HTR-8/SVneo (cell line): ENCODE results near the gene STRN4.
A peak's percentile ranks its signal among the peaks of the same experiment; 100 is the strongest.

ENCODE experiments used
- DNase-seq: peaks from one replicate; pipeline ENCODE4 v3.0.0; 2011; ENCODE audit warnings: low spot score, mixed read lengths; ENCODE audit not compliant: insufficient read length
- FAIRE-seq: peaks from 2 replicates; lab custom pipeline; 2011; peaks lifted over from hg19 to GRCh38; lab: Jason Lieb, UNC

STRN4 gene

GRCh38 chr19:46748325-46749109 is 2.3 kb upstream of the STRN4 start:
- peak; percentile 58 for DNase-seq
- FAIRE-seq = no peak

- FAIRE-seq (no peak), DNase-seq (no peak)
Observed at GRCh38 chr19:46745521-46746280, 549 bp downstream of the STRN4 start, which contains the start of gene FKRP. Gene FKRP (plus strand): TSS chr19:46746057. CDS start chr19:46755451, 9,394 bp downstream.

- no peak for DNase-seq
Observed at GRCh38 chr19:46745030-46745429, 1.2 kb downstream of the STRN4 start.

GRCh38 chr19:46744005-46744691 is 2.1 kb downstream of the STRN4 start:
- no peak for FAIRE-seq
- no peak for DNase-seq

More at GRCh38 chr19:46745030-46745429, 1.2 kb downstream of the STRN4 start:
- FAIRE-seq = no peak

GRCh38 chr19:46742926-46743480 is 3.2 kb downstream of the STRN4 start:
- DNase-seq (no peak), FAIRE-seq (no peak)

- FAIRE-seq = no peak
Observed at GRCh38 chr19:46741447-46741846, 4.8 kb downstream of the STRN4 start.

GRCh38 chr19:46739290-46739771 is 6.9 kb downstream of the STRN4 start:
- no peak for DNase-seq
- FAIRE-seq = no peak

More at GRCh38 chr19:46741447-46741846, 4.8 kb downstream of the STRN4 start:
- no peak for DNase-seq

- FAIRE-seq (no peak), DNase-seq (no peak)
Observed at GRCh38 chr19:46737761-46738171, 8.5 kb downstream of the STRN4 start.

GRCh38 chr19:46737298-46737654 is 9.0 kb downstream of the STRN4 start:
- no peak for DNase-seq
- FAIRE-seq = peak; percentile 13

- DNase-seq = no peak
- FAIRE-seq = no peak
Observed at GRCh38 chr19:46736531-46737297, 9.5 kb downstream of the STRN4 start.

- no peak for FAIRE-seq
- DNase-seq = no peak
Observed at GRCh38 chr19:46733690-46734292, 12.5 kb downstream of the STRN4 start.

- peak; percentile 74 for FAIRE-seq
- no peak for DNase-seq
Observed at GRCh38 chr19:46732966-46733689, 13.1 kb downstream of the STRN4 start.

GRCh38 chr19:46732172-46732938 is 13.9 kb downstream of the STRN4 start:
- FAIRE-seq (peak; percentile 4), DNase-seq (no peak)

GRCh38 chr19:46731584-46731983 is 14.7 kb downstream of the STRN4 start:
- FAIRE-seq (no peak), DNase-seq (no peak)

GRCh38 chr19:46731007-46731501 is 15.2 kb downstream of the STRN4 start:
- DNase-seq = peak; percentile 67
- FAIRE-seq = peak; percentile 81

- DNase-seq = no peak
- FAIRE-seq = no peak
Observed at GRCh38 chr19:46730595-46730994, 15.7 kb downstream of the STRN4 start.

GRCh38 chr19:46730187-46730586 is 16.1 kb downstream of the STRN4 start:
- no peak for FAIRE-seq
- DNase-seq = no peak

GRCh38 chr19:46729696-46730095 is 16.6 kb downstream of the STRN4 start:
- DNase-seq (no peak), FAIRE-seq (no peak)
